Measurements from ENCODE around the gene DLX5.

The DLX5 gene

DNA sequence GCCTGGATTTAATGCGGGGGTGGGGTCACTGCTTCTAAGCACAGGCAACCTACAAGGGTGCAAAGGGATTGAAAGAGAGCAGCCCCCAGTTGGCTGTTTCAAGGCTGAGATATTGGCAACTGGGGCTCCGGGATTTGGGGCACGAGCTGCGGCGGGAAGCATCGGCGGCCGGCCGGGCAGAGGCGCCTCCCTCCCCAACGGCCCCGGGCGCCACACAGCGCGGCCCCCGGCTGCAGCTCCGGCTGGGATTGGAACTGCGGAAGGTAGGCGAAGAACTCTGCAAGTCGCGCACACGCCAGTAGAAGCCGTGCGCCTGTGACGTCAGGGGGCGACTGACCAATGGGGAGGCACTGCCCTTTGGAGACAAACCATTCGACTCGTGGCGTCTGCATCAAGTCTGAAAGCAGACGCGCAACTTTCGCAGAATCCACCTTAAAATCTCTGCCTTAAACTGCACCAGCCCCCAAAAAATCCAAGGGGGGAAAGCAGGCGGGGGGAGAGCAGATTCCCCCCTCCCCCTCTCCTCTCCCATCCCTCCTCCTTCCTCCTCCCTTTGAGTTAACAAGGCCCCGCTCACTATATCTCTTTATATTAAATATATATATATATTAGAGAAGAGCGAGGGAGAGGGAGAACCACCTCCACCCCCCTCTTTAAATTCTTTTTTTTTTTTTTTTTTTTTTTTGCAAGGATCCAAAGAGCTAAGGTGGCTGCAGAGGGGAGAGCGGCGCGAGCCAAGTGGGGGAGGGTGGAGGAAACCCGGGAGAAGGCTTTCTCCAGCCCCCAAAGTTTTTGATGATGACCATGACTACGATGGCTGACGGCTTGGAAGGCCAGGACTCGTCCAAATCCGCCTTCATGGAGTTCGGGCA is 19.2 kb downstream of the DLX5 start, which contains the start of gene DLX6:
DLX6 (plus strand) TSS at position 371 of the 872 bp plus-strand sequence; CDS start at position 796, 425 bp downstream.
- DNase-seq = peak; percentile 48

DNA sequence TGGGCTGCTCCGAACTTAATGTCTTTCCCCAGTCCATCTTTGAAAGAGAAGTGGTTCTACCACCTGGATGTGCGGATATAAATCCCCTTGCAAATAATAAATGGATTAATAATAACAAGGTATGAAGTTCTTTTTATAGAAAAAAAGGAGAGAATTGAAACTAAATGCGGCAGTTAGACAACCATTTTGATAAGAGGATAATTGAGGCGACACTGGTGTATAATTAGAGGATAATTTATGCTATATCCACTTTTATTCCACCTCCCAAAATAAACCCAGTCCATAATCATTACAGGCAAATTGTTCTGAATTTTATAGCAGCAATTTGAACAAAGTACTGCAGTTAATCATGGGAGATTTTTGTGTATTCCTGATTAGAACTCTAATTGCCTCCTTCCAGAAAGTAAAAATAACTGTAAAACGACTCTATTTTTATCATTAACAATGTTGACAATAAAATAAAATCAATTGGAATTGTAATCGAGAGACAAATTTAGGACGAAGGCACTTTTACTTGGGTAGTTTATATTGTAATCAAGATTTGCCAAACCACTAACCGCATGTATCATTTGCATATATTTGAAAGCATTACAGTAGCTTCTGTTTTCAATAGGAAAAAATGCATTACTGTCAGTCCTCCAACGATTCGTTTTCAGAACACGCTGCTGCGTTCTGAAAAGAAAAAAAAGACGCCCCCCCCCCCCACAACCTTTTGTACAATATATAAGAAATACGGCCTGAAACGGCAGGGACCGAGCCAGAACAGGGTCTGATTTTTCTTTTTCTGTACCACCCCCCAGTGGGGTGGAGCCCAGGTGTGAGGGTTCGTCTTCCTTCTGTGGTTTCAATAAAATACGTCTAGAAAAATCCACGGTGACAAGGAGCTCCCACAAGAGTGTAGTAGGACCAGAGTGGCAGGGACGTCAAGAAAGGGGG is 20.1 kb downstream of the DLX5 start:
- no peak for DNase-seq

DNA sequence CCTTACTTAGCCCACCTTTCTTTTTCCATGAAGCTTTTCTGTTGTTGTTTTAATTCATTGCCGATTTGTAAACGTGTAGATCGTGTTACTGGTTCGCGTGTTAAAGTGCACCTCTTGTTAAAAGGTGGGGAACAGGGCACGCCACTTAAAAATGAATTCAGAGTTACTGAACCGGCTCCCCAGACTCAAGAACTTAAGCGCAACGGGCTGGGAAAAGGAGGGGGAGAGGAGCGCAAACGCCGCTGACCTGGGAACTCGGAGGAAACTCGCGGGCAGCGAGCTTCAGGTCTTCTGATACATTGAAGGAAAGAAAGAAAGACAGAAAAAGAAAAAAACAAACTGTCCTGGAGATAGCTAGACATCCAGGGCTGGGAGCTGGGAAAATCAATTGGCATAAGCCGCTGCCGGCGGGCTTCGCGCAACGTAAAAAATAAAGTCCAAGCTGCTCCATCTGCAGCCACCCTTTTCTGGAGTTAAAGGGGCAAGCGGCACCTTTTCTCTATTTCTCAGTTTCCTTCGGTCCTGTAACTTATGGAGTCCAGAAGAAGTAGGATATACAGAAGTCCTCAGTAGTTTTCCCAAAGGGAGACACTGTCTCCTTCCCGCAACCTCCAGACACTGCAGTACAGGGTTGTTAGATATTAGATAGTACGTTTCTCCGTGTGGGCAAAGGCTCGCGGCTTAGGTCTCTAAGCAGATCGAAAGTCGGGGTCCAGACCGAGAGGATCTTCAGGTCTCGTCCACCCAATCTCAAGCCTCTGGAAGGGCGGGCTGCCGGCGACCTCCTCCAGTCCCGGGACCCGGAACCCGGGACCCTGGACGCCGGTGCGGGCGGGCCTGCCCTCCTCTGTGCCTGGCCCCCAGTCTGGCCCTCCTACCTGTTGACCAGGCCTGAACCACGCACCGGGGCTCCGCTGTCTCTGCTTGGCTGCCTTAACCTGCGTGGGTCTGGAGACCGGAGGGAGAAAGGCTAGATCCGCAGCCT is 21.1 kb downstream of the DLX5 start:
- DNase-seq = no peak

DNA sequence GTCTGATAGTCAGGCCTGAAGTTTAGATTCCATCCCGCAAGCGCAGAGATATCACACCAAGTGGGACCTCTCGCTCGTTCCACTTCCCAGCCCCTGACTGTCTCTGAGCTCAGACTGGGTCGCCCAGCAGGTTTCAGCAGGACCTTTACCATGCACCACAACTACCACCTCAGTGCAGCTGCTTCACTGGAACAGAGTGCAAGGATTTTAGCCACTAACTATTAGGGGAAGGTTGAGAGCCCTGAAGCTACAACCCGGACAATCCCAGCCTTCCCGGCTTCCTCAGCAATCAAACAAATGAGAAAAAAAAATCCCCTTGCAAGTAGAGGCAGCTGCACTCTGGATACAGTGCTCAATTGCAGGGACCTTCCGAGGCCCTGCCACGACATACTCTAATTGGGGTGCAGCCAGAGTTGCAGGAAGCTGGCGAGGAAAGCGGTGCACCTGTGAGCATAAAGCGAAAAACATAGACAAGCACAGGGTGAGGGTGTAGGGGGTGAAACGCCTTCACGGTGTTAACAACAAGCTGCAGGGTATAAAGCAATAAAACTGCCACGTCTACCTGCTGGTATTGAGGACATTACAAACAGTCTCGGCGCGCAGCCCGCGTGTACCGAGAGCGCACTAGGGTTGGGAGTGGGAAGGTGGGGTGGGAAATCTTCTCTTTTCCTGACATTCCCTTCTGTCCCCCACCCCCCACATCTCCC is 21.9 kb downstream of the DLX5 start:
- DNase-seq = no peak

DNA sequence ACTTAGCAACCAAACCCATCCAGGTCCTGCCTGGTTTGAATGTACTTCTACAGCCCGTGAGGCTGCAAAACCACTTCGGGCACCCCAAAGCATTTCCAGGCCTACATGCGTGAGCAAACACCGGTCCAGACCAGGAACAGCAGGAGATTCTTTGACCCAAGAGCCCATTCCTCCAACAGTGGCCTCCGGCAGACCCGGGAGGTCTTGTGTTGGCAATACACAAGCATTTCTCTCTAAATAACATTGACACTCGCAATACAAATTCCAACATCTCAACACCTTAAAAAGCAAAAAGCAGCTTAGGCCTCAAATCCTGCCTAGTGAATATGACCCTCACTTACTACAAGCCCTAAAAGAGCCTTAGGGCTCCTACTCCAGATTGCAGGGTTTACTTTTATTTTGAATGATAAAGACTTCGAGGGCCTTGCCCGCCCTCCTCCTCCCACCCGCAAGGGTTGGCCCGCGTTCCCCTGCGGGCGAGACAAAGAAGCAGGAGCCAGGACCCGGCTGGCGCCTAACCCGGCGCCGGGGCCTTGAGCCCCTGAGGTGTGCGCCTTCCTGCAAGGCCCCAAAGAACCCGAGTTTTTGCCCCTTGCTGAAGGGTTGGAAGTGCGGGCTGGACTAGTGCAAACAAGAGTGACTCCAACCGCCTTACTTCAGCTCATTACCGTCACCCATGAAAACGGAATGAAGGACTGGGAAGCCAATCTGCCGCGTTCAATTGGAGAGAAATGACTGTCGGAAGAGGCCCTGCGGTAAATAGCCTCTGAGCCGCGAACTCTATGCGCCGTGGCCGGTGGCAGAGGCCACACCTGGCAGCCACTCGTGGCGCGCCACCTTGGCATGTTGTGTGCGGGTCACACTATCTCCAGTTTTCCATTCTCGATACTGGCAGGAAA is 22.7 kb downstream of the DLX5 start:
- DNase-seq = no peak

DNA sequence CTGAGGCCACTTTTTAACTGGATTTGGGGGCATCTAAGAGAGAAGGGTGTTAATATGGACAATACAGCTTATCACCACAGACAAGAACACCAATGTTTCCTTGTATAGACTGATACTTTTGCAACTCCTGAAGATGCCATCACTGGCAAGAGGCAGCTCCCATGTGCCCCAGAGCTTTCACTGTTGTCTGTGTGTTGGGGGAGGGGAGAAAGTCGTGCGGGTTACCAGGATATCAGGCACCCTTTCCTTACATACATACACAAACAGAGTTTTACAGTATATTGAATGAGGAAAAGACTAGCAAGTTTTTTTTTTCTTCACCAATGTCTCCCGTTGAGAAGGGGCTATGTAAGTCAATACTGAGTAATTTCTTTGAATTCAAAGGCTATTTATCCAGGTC is 23.4 kb downstream of the DLX5 start:
- DNase-seq = no peak

DNA sequence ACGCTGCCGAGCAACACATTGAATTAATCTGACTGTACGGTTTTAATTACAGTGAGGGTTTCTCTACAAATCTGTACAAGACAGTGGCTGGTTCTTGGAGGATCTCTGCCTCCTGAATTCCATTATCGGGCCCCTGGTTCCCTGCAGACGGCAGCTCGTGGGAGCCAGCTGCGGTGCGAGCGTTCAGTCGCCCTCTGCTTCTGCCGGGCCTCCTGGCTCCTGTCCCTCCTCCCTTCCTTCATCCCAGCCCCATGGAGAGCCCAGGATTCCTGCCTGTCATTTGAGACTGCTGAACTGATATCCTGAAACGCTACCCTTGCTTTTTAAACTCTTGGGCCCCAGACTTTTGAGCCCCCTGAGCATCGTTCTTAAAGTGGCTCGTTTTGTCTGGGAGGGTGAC is 25.9 kb downstream of the DLX5 start:
- DNase-seq = no peak

DNA sequence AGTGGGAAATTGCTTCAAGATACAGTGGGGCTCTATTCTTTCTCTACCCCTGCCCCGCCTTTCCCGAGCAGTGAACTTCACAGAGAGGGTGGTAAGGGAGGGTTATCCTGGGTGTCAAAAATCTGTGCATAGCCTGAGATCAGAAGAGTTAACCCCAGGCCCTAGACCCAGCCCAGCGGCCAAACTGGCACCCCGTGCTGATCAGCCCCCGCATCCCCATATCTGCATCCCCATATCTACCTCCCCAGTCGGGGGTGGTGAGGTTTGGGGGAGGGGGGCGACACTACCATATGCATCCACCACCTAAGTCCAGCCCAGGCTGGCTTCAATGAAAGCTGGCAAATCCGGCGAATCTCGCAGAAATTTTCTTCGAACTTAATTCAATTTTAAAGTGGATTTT is 26.3 kb downstream of the DLX5 start:
- no peak for DNase-seq

DNA sequence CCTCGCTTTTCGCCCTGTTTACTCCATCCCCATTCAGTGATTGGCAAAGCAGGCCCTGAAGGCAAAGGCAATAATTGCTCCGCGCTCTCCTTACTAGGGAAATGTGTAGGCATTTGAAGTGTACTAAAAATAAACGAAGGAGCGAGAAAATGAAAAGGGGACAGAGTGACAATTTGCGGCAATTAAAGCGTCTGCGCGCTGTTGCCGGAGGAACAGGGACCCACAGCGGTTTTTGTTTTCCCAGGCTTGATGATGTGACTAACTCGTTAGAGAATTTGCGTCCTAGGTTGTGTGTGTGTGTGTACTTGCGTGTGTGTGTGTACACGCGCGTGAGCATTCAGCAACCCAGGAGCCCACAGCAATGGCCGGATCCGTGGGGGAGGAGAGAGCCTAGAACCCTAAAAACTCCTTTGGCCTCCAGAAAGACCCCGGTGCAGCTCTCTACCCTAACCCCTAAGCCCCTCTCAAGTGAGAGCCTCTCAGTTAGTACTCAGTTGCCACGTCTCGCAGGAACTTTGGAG is 27.1 kb downstream of the DLX5 start:
- no peak for DNase-seq

DNA sequence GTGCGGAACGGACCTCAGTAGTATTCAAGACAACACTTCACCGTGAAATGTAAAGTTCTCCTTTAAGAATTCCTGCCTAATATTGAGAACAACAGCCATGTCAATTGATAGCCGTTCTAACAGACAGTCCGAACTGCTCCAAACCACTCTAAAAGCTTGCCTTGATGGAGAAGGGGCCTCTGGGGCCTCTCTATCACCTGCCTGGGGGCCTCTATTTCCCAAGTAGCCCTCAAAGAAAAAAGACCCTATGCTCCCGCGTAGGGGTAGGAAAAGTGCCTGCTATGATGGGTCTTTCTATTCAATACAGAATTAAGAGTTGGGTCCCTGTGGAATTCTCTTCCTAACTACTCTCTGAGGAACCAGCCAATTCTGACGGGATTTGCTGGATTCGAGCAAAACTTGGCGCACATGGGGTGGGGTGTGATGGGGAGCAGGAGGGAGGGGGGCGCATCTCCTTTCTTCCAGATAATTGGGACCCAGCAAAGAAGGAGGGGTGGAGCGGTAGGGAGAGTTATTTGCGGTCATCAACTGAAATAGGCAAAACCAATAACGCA is 27.6 kb downstream of the DLX5 start:
- no peak for DNase-seq

DNA sequence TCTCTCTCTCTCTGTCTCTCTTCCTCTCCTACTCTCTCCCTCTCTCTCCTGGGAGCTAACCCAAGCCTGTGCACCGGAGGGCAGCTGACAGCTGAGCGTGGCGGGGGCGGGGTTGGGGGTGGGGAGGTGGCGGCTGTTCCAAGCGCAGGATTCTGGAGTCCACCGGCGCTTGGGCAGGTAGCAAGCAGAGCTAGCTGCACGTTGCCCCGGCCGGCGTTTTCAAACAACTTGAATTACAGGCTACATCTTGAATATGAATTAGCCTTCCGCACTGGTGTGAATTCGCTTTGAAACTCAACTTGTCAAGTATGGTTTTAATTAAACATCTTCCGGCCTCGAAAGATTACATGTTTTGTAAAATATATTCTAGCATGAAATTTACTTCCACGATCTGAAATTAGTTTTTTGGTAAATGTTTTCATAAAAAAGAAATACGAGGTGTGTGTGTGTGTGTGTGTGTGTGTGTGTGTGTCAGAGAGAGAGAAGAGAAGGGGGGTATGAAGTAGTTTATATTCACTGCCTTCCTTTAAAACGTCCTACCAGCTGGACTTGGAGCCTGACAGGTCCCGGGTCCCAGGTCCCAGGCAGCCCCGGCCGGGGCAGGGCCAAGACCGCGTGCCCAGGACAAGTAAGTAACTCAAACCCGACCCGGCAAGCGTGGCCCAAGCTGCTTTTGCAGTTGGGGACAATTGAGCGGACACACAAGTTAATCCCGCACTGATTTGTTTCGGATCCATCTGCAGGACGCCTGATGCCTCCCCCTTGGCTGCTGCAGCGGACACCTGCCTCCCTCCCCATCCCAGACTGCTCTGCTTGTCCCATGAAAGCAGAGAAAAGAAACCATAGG is 28.3 kb downstream of the DLX5 start:
- no peak for DNase-seq

DNA sequence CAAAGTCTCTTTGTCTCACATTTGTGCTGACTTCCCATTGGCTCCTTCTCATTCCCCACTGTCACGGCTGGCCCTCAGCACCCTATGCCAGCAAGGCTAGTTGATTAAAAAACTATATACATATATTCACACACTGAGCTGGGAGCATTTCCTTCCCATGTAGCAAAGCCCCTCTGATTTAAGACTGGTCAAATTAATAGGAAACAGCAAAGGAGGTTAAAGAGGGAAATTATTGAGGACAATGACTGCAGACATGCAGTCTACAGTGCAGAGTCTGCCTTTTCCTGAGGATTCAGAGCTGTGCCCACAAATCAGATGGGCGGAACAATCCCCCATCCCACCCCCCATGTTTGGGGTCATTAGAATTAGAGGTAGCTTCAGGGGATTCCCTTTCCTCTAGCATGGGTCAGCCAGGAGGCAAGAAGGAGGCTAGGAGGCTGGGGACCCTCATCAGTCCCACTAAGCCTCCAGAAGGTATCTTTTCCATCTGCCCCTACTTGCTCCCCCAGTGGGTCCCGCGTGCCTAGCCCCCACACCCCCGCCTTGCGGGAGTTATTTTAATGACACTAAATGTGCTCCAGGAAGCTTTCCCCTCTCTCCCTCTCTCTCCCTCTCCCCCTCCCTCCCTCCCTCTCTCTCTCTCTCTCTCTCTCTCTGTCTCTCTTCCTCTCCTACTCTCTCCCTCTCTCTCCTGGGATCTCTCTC is 29.1 kb downstream of the DLX5 start:
- no peak for DNase-seq

DNA sequence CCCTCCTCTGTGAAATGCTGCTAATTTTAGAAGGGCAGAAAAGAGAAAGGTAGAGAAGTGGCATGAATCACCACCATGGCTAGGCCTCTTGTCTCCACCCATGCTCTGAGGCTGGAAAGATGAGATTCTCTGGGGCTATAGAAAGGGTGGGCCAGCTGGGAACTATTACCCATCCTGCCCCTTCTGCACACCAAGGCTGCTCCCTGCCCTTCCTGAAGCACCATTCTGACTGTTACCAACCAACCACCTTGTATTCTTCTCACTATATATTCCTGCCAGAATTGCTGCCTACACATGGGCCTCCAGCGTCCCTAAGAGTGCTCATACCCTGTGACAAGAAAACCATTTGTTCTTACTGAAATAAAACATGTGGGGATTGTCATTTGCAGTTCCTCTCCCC is 30.7 kb downstream of the DLX5 start:
- DNase-seq = no peak

DNA sequence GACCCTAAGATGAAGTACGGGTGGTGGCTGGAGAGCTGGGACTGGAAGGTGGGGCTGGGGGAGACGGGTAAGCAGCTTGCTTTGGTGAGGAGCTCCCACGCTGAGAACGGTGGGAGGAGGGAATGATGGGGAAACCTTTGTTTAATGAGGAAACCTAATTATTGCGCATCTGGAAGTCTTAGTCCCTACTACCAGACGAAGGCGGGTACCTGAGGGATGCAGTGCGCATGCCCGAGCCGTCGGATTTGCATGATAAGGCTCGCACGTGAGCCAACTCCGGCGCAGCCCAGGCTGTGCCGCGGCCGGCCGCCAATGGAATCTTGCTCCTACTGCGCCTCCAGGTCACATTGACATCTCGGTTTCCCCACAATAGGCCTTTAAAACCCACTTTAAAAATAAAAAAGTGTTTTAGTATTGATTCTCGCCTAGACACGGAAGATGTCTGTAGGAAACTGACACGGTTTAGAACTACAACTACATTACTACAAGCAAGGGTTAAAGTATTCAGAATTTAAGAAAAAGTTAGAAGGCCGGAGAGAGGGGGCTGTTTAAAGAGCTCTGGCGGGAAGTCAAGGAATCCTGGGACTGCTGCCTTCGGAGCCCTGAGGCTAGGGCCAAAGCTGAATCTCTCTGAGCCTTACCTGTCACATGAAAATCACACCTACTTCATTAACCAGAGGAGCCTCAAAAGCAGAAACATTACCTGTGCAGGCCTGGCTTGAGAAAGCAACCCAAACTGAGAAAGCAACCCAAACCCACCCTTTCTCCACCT is 31.4 kb downstream of the DLX5 start:
- DNase-seq = no peak

DNA sequence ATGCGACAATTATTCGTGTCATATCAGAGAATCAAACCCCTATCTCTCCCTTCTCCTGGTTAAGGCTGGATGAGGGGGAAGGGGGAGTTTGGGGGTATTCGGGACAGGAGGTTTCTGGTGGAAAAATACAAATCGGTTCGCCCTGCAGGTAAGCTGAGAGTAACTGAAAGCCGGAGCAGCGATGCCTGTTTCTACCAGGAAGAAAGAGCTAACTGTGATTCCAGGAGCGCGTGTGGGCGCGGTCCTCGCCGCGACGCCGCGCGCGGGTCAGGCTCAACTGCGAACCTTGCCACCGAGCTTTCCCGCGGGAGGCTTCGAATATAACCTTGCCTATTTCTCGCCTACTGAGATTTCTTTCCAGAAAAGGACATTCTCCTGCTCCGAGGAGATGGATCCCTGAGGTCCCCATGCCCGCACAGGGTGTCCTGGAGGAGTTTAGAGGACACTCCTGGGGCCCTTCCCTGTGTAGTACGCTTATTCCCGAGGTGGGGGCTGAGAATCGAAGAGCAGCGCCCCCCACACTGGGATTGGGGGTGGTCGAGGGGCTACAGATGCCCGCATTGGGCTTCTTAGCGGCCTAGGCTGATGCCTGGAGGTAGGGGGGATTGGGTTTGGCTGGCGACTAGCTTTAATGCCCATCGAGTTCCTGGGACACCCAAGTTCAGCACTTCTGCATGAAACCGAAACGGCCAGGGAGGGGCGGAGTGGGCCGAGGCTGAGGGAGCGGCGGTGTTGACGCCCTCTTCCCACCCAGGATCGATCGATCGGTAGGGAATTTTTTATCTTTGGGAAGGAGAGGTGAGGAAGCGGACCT is 32.2 kb downstream of the DLX5 start:
- DNase-seq = no peak

DNA sequence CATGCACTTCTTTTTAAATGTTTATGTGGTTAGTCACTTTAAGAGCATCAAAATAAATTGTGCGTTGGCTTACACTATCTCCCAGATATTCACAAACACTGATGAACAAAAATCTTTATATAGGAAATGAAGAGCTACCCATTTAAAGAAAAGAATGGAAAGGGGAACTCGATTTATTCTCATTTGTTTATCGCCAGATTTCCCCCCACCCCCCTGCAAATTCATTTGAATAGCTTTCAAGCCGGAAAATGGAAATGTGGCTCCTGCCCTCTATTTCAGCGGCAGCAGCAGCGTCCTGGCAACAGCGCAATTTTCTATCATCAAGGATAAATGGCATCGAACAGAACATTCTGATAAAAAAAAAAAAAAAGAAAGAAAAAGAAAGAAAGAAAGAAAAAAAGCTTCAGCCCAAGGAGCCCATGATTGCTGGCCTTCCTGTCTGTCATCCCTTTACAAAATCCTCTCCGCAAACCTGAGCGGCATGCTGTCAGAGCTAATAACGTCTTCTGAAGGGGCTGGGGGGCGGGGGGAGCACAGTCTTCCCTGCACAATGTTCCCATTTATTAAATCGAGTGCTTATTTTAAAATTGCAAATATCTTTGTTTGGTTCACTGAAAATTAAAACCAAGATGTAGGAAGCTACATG is 33.0 kb downstream of the DLX5 start:
- no peak for DNase-seq
